SU-DHL-6 (cell line): ENCODE data around the gene CPVL.

Source experiments
- EZH2phosphoT487 ChIP-seq: fragments of 200-600 bp; sonication (generic), shearing (Covaris generic); conservative IDR thresholded peaks from 2 replicates; pipeline ENCODE4 v1.6.1; 2018; ENCODE audit warnings: mild to moderate bottlenecking, antibody characterized with exemption, low read length, moderate library complexity, mixed read lengths
- TF ChIP-seq, protein P1 (sequence below): fragments of 200-600 bp; sonication (generic); IDR thresholded peaks from one replicate; pipeline ENCODE4 v1.5.1; 2017; ENCODE audit warnings: antibody characterized with exemption, mild to moderate bottlenecking, low read length, moderate library complexity; ENCODE audit not compliant: insufficient read depth, poor library complexity, severe bottlenecking

DNA sequence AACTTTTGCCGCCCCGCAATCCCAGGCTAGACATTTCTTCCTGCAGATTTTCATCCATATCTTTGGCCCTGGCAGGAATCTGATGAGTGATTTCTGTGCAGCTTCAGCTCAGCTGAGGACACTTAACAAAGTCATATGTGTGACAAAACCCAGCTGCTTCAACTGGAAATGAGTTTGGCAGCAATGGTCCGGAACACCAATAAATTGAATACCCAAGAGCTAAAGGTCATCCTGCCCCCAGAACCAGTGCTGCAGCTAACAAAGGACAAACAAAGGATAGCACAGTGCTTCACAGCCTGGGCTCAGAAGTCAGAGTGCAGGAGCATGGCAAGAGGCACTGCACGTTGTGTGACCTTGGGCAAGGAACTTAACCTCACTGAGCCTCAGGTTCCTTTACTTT is 148.2 kb downstream of the CPVL start:
- TF ChIP-seq, protein P1, sequence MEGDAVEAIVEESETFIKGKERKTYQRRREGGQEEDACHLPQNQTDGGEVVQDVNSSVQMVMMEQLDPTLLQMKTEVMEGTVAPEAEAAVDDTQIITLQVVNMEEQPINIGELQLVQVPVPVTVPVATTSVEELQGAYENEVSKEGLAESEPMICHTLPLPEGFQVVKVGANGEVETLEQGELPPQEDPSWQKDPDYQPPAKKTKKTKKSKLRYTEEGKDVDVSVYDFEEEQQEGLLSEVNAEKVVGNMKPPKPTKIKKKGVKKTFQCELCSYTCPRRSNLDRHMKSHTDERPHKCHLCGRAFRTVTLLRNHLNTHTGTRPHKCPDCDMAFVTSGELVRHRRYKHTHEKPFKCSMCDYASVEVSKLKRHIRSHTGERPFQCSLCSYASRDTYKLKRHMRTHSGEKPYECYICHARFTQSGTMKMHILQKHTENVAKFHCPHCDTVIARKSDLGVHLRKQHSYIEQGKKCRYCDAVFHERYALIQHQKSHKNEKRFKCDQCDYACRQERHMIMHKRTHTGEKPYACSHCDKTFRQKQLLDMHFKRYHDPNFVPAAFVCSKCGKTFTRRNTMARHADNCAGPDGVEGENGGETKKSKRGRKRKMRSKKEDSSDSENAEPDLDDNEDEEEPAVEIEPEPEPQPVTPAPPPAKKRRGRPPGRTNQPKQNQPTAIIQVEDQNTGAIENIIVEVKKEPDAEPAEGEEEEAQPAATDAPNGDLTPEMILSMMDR, result no peak
- no peak for TF ChIP-seq EZH2phosphoT487
